Measurements from ENCODE around the gene EFCC1. TPM values are rescaled to one million over a fixed set of nuclear protein-coding genes. Genes with fewer than 3 reads are reported as not detected.
A peak's percentile ranks its signal among the peaks of the same experiment; 100 is the strongest.
"Not testable (repeated sequence)": the region's sequence is repeated elsewhere in the genome, so short reads cannot be mapped to it uniquely, and the experiment has no call there.

EFCC1 gene
- total RNA-seq, 1 experiment from 2014 or later: 0.24 TPM

GRCh38 chr3:129065720-129066073 lies 64.6 kb downstream of the EFCC1 start:
- ChIA-PET CTCF (no interaction called here), POLR2A (ENCODE audit: unreplicated experiment) (interaction anchor here (0.6 to 0.7 kb wide), 2 partner anchors 10 to 1877 kb away, joined by 3 read pairs; no protein-coding TSS in a partner anchor)
- Histone ChIP-seq H3K36me3 (ENCODE audit: low read depth) (no peaks in the 10 kb centered on the region), H3K4me1 (replicated peaks; ENCODE audit: insufficient read depth) (no peaks in the 10 kb centered on the region), H3K4me3 (no peak overlapping the region), H3K27me3 (ENCODE audit: insufficient read depth, low read depth) (peaks cover 3% of the 10 kb centered on the region; the same call in 1 of the 2 replicates), H4K20me1 (ENCODE audit: insufficient read depth) (no peaks in the 10 kb centered on the region), H3F3A (ENCODE audit: insufficient read depth, low read depth) (no peaks in the 10 kb centered on the region), H3K79me2 (ENCODE audit: low read depth) (no peaks in the 10 kb centered on the region), H3K9me2 (ENCODE audit: insufficient read depth) (no peaks in the 10 kb centered on the region), H3K4me2 (no peak overlapping the region), H3K9me3 (ENCODE audit: insufficient read depth, low read depth) (no peaks in the 10 kb centered on the region), H3K27ac (no peak overlapping the region), H2AFZ (no peak overlapping the region)
- TF ChIP-seq, protein P1, sequence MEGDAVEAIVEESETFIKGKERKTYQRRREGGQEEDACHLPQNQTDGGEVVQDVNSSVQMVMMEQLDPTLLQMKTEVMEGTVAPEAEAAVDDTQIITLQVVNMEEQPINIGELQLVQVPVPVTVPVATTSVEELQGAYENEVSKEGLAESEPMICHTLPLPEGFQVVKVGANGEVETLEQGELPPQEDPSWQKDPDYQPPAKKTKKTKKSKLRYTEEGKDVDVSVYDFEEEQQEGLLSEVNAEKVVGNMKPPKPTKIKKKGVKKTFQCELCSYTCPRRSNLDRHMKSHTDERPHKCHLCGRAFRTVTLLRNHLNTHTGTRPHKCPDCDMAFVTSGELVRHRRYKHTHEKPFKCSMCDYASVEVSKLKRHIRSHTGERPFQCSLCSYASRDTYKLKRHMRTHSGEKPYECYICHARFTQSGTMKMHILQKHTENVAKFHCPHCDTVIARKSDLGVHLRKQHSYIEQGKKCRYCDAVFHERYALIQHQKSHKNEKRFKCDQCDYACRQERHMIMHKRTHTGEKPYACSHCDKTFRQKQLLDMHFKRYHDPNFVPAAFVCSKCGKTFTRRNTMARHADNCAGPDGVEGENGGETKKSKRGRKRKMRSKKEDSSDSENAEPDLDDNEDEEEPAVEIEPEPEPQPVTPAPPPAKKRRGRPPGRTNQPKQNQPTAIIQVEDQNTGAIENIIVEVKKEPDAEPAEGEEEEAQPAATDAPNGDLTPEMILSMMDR (conservative IDR thresholded peaks at IDR 0.05): no peak
- no peak for TF ChIP-seq EZH2 (IDR thresholded peaks at IDR 0.05; ENCODE audit: low read depth)
- intact Hi-C loops (cut with micrococcal nuclease; ENCODE audit: unreplicated experiment): no loop called here
- DNase-seq: peak in 1 of 2 experiments; percentile 20
- BruUV-seq (replicated peaks): no TSS peak

- POLR2A ChIA-PET (ENCODE audit: unreplicated experiment): interaction anchor here (0.6 kb wide), 1 partner anchor 288 kb away, joined by 4 read pairs; no protein-coding TSS in a partner anchor
- intact Hi-C loops (cut with micrococcal nuclease; ENCODE audit: unreplicated experiment); H3F3A ChIP-seq (ENCODE audit: insufficient read depth, low read depth): not testable (repeated sequence)
Observed at GRCh38 chr3:129067719-129068118, 66.6 kb downstream of the EFCC1 start.

DNA sequence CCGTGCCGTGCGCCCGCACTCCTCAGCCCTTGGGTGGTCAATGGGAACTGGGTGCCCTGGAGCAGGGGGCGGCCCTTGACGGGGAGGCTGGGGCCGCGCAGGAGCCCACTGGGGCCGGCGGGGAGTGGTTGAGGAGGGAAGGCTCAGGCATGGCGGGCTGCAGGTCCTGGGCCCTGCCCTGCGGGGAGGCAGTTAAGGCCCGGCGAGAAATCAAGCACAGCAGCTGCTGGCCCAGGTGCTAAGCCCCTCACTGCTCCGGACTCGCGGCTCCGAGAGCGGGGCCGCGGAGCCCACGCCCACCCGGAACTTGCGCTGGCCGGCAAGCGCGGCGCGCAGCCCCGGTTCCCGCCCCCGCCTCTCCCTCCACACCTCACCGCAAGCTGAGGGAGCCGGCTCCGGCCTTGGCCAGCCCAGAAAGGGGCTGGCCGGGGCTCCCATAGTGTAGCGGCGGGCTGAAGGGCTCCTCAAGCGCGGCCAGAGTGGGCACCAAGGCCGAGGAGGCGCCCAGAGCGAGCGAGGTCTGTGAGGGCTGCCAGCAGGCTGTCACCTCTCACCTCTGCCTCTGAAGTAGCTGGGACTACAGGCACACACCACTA lies 67.3 kb downstream of the EFCC1 start:
- Histone ChIP-seq H3K27ac (no peak overlapping the region), H3K9me2 (ENCODE audit: insufficient read depth) (no peaks in the 10 kb centered on the region), H3K4me1 (replicated peaks; ENCODE audit: insufficient read depth) (no peaks in the 10 kb centered on the region), H4K20me1 (ENCODE audit: insufficient read depth) (no peaks in the 10 kb centered on the region), H3K4me2 (no peak overlapping the region), H3F3A (ENCODE audit: insufficient read depth, low read depth) (no peaks in the 10 kb centered on the region), H2AFZ (no peak overlapping the region), H3K4me3 (no peak overlapping the region), H3K36me3 (ENCODE audit: low read depth) (no peaks in the 10 kb centered on the region), H3K27me3 (ENCODE audit: insufficient read depth, low read depth) (peaks cover 3% of the 10 kb centered on the region; the same call in 1 of the 2 replicates), H3K79me2 (ENCODE audit: low read depth) (no peaks in the 10 kb centered on the region), H3K9me3 (ENCODE audit: insufficient read depth, low read depth) (no peaks in the 10 kb centered on the region)
- no TSS peak for BruUV-seq (replicated peaks)
- intact Hi-C loops (cut with micrococcal nuclease; ENCODE audit: unreplicated experiment): no loop called here
- CTCF ChIA-PET: interaction anchor here (0.6 to 1.1 kb wide), 2 partner anchors 15 to 16 kb away, joined by 3 to 7 read pairs; no protein-coding TSS in a partner anchor
- POLR2A ChIA-PET (ENCODE audit: unreplicated experiment): interaction anchor here (0.5 to 1.1 kb wide), 5 partner anchors 15 to 97 kb away, joined by 3 to 20 read pairs (median 9); partner anchors contain the start of gene CFAP92
- no peak for TF ChIP-seq EZH2 (IDR thresholded peaks at IDR 0.05; ENCODE audit: low read depth)
- TF ChIP-seq, protein P1 (conservative IDR thresholded peaks at IDR 0.05): no peak
- no peak for DNase-seq

More at GRCh38 chr3:129067719-129068118, 66.6 kb downstream of the EFCC1 start:
- H3K4me1 ChIP-seq (replicated peaks; ENCODE audit: insufficient read depth); H3K4me3 ChIP-seq; H3K9me2 ChIP-seq (ENCODE audit: insufficient read depth); H2AFZ ChIP-seq; CTCF ChIA-PET; H3K9me3 ChIP-seq (ENCODE audit: insufficient read depth, low read depth); H4K20me1 ChIP-seq (ENCODE audit: insufficient read depth); H3K36me3 ChIP-seq (ENCODE audit: low read depth); H3K4me2 ChIP-seq; BruUV-seq (replicated peaks); DNase-seq; H3K79me2 ChIP-seq (ENCODE audit: low read depth); H3K27ac ChIP-seq; H3K27me3 ChIP-seq (ENCODE audit: insufficient read depth, low read depth): not testable (repeated sequence)

DNA sequence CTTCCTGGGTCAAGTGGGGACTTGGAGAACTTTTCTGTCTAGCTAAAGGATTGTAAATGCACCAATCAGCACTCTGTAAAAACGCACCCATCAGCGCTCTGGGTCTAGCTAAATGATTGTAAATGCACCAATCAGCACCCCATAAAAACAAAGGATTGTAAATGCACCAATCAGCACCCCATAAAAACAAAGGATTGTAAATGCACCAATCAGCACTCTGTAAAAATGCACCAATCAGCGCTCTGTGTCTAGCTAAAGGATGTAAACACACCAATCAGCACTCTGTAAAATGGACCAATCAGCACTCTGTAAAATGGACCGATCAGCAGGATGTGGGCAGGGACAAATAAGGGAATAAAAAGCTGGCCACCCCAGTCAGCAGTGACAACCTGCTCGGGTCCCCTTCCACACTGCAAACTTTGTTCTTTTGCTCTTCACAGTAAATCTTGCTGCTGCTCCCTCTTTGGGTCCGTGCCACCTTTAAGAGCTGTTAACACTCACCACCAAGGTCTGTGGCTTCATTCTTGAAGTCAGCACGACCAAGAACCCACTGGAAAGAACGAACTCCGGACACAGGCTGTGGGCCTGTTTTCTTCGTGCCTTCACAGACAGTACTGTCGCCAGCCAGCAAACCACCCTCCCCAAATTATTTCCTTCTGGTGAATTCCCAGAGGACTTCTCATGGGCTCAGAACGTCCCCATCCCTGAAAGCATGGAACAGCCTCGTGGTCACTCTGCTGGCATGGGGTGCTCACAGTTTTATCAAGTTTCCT lies 68.4 kb downstream of the EFCC1 start:
- H3K79me2 ChIP-seq (ENCODE audit: low read depth); H3K4me1 ChIP-seq (replicated peaks; ENCODE audit: insufficient read depth); H3K27me3 ChIP-seq (ENCODE audit: insufficient read depth, low read depth); H3K9me3 ChIP-seq (ENCODE audit: insufficient read depth, low read depth); H3K27ac ChIP-seq; H3K36me3 ChIP-seq (ENCODE audit: low read depth); intact Hi-C loops (cut with micrococcal nuclease; ENCODE audit: unreplicated experiment); POLR2A ChIA-PET (ENCODE audit: unreplicated experiment); H3F3A ChIP-seq (ENCODE audit: insufficient read depth, low read depth); H3K4me2 ChIP-seq; H2AFZ ChIP-seq; H4K20me1 ChIP-seq (ENCODE audit: insufficient read depth); H3K4me3 ChIP-seq; DNase-seq; H3K9me2 ChIP-seq (ENCODE audit: insufficient read depth); BruUV-seq (replicated peaks): not testable (repeated sequence)
- CTCF ChIA-PET: interaction anchor here (1.1 kb wide), 1 partner anchor 16 kb away, joined by 7 read pairs; no protein-coding TSS in a partner anchor

All from PC-9 (cell line).